ENCODE measurements around the gene PTPRM. TPM values are rescaled to one million over a fixed set of nuclear protein-coding genes. Genes with fewer than 3 reads are reported as not detected.

PTPRM gene
- total RNA-seq, 1 experiment from 2014 or later: 1.6 TPM

GRCh38 chr18:8433323-8433722 is 866.2 kb downstream of the PTPRM start:
- DNase-seq (ENCODE audit: low read depth, low spot score) (no peak), ATAC-seq (no peak)
- ChIA-PET CTCF (no interaction called here), POLR2A (no interaction called here)
- H3K9me3 ChIP-seq (ENCODE audit: control insufficient read depth, insufficient read depth, low read depth, low read length): no peaks in the 10 kb centered on the region
- no peak overlapping the region for H3K4me3 ChIP-seq (ENCODE audit: low read depth in 2 of 2, low read length in 2 of 2)
- BruUV-seq (replicated peaks): no TSS peak
- in situ Hi-C loops (cut with HindIII; ENCODE audit: low pct_unique_long_range_greater_than_20kb, low sequenced_read_pairs): no loop called here
- intact Hi-C loops (cut with micrococcal nuclease; ENCODE audit: unreplicated experiment): no loop called here
- no peak overlapping the region for H3K27ac ChIP-seq (ENCODE audit: low read length)
- TF ChIP-seq CTCF (IDR thresholded peaks at IDR 0.05) (no peak), POLR2AphosphoS5 (IDR thresholded peaks at IDR 0.05; ENCODE audit: low read depth, low read length) (no peak), TCF7L2 (IDR thresholded peaks at IDR 0.05; ENCODE audit: low read depth, low read length) (no peak), REST (IDR thresholded peaks at IDR 0.05; ENCODE audit: insufficient read depth in 1 of 2, low read depth in 2 of 2, low read length in 1 of 2) (no peak), SIN3A (IDR thresholded peaks at IDR 0.05; ENCODE audit: borderline replicate concordance, insufficient read depth, low read depth, low read length) (no peak)
- H3K4me1 ChIP-seq (ENCODE audit: control insufficient read depth, insufficient read depth, low read length): no peaks in the 10 kb centered on the region
- no peaks in the 10 kb centered on the region; the same call in 1 of the 2 replicates for H3K27me3 ChIP-seq (ENCODE audit: control insufficient read depth, insufficient read depth, low read length)
- H3K36me3 ChIP-seq (ENCODE audit: control insufficient read depth, insufficient read depth, low read length): no peaks in the 10 kb centered on the region

- H3K36me3 ChIP-seq (ENCODE audit: control insufficient read depth, insufficient read depth, low read length): no peaks in the 10 kb centered on the region
- CTCF ChIA-PET: no interaction called here
- ATAC-seq (no peak), DNase-seq (ENCODE audit: low read depth, low spot score) (no peak)
- H3K9me3 ChIP-seq (ENCODE audit: control insufficient read depth, insufficient read depth, low read depth, low read length): no peaks in the 10 kb centered on the region
- H3K27me3 ChIP-seq (ENCODE audit: control insufficient read depth, insufficient read depth, low read length): no peaks in the 10 kb centered on the region; the same call in 1 of the 2 replicates
- POLR2A ChIA-PET: no interaction called here
- no peak overlapping the region for H3K4me3 ChIP-seq (ENCODE audit: low read depth in 2 of 2, low read length in 2 of 2)
- no TSS peak for BruUV-seq (replicated peaks)
- intact Hi-C loops (cut with micrococcal nuclease; ENCODE audit: unreplicated experiment) (no loop called here), in situ Hi-C loops (cut with HindIII; ENCODE audit: low pct_unique_long_range_greater_than_20kb, low sequenced_read_pairs) (no loop called here)
- H3K27ac ChIP-seq (ENCODE audit: low read length): no peak overlapping the region
- no peaks in the 10 kb centered on the region for H3K4me1 ChIP-seq (ENCODE audit: control insufficient read depth, insufficient read depth, low read length)
- TF ChIP-seq REST (IDR thresholded peaks at IDR 0.05; ENCODE audit: insufficient read depth in 1 of 2, low read depth in 2 of 2, low read length in 1 of 2) (no peak), POLR2AphosphoS5 (IDR thresholded peaks at IDR 0.05; ENCODE audit: low read depth, low read length) (no peak), CTCF (IDR thresholded peaks at IDR 0.05) (no peak), SIN3A (IDR thresholded peaks at IDR 0.05; ENCODE audit: borderline replicate concordance, insufficient read depth, low read depth, low read length) (no peak), TCF7L2 (IDR thresholded peaks at IDR 0.05; ENCODE audit: low read depth, low read length) (no peak)
These were observed 866.7 kb downstream of the PTPRM start for GRCh38 chr18:8433771-8434170.

All from Panc1 (cell line).